ENCODE data around the gene ANXA5. TPM values are rescaled to one million over a fixed set of nuclear protein-coding genes. Genes with fewer than 3 reads are reported as not detected.

ANXA5 gene
- total and polyA plus RNA-seq, 8 donors: 70.2 to 210 (median 126) TPM

DNA sequence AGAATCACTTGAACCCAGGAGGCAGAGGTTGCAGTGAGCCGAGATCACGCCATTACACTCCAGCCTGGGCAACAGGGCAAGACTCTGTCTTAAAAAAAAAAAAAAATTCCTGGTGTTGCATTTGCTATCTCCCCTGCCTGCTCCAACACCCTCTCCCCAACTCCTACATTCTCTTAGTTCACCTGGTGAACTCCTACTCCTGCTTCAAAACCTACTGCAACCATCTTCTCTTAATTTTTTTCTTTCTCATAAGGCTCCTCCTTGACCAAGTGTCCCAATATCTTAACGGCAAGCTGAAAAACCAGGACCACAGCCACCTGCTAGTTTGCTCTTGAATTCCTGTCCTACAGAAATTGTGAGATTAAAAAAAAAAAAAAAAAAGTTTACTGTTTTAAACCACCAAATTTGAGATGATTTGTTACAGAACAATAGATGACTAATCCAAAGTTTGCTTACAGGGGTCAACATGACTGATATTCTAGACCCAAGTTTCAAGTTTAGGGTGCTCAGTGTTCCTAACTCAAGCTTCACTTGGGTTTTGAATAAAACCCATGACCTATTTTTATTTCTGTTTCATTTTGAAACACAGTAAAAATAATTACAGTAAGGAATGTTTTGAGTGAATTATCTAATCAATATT, 13.1 kb upstream of the ANXA5 start:
- FAIRE-seq (no peak), DNase-seq (no peak), ATAC-seq (no peak)
- no peak for TF ChIP-seq CTCF (IDR thresholded peaks at IDR 0.05)
- Histone ChIP-seq H3K4me1 (no peaks in the 10 kb centered on the region), H3K27ac (no peak overlapping the region), H3K27me3 (no peaks in the 10 kb centered on the region), H3K9me3 (no peaks in the 10 kb centered on the region), H3K4me3 (no peak overlapping the region), H3K36me3 (no peaks in the 10 kb centered on the region)
- intact Hi-C loops (cut with DNase I): no loop called here
- WGBS, 2 donors: 94 to 96% methylated on average over 3 of the region's 3 CpGs

DNA sequence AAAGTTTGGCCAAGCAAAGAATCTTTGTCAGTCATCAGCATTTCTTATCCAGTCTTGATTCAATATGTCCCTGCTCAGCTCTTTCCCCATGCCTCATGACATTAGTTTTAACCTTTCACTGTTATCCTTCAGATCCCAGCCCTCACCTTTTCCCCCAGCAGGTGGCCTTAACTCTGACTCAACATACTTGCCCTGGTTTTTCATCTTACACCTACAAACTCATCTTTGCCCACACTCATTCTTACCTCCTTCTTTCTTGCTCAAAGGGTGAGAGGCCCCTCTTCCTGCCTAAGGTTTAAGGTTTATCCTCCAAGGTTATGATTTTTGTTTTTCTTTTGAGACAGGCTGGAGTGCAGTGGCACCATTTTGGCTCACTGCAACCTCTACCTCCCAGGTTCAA, 10.6 kb upstream of the ANXA5 start:
- FAIRE-seq: no peak
- no peak for TF ChIP-seq CTCF (IDR thresholded peaks at IDR 0.05)
- Histone ChIP-seq H3K27ac (no peak overlapping the region), H3K36me3 (no peaks in the 10 kb centered on the region), H3K4me1 (no peaks in the 10 kb centered on the region), H3K4me3 (no peak overlapping the region), H3K9me3 (no peaks in the 10 kb centered on the region), H3K27me3 (no peaks in the 10 kb centered on the region)
- DNase-seq: no peak
- no peak for ATAC-seq
- intact Hi-C loops (cut with DNase I): no loop called here

- no peak for DNase-seq
- no peak overlapping the region for H3K27ac ChIP-seq
- intact Hi-C loops (cut with DNase I): no loop called here
- 71 to 76% methylated on average over 4 of the region's 4 CpGs for WGBS, 2 donors
- no peaks in the 10 kb centered on the region for H3K4me1 ChIP-seq
- TF ChIP-seq CTCF (IDR thresholded peaks at IDR 0.05): no peak
- no peak overlapping the region for H3K4me3 ChIP-seq
- H3K27me3 ChIP-seq: no peaks in the 10 kb centered on the region
- no peak for ATAC-seq
- no peaks in the 10 kb centered on the region for H3K9me3 ChIP-seq
- no peaks in the 10 kb centered on the region for H3K36me3 ChIP-seq
- FAIRE-seq: no peak
Measured at GRCh38 chr4:121706595-121707021, 9.8 kb upstream of the ANXA5 start.

- FAIRE-seq: no peak
- Histone ChIP-seq H3K36me3 (no peaks in the 10 kb centered on the region), H3K27me3 (no peaks in the 10 kb centered on the region), H3K4me3 (no peak overlapping the region), H3K27ac (no peak overlapping the region), H3K4me1 (no peaks in the 10 kb centered on the region), H3K9me3 (no peaks in the 10 kb centered on the region)
- 75 to 82% methylated on average over 6 of the region's 6 CpGs for WGBS, 2 donors
- DNase-seq: no peak
- no peak for ATAC-seq
- TF ChIP-seq CTCF (IDR thresholded peaks at IDR 0.05): no peak
- intact Hi-C loops (cut with DNase I): no loop called here
Measured at GRCh38 chr4:121705521-121705920, 8.7 kb upstream of the ANXA5 start.

DNA sequence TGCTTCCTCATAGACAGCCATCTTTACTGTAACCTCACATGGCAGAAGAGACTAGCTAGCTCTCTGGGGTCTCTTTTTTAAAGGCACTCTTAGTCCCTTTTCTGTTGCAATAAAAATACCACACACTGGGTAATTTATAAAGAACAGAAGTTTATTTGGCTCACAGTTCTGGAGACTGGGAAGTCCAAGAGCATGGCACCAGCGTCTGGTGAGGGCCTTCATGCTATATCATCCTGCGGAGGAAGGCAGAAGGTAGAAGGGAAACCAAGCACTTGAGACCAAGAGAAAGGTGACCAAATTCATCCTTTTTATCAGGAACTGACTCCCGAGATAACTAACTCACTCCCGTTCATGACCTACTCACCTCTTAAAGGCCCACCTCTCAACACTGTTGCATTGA, 5.4 kb upstream of the ANXA5 start:
- WGBS, 2 donors: 75 to 84% methylated on average over 4 of the region's 4 CpGs
- intact Hi-C loops (cut with DNase I): no loop called here
- ATAC-seq: no peak

More for the DNA sequence above, 5.4 kb upstream of the ANXA5 start:
- H3K27me3 ChIP-seq: no peaks in the 10 kb centered on the region
- no peaks in the 10 kb centered on the region for H3K9me3 ChIP-seq
- DNase-seq: no peak
- no peak for FAIRE-seq
- TF ChIP-seq CTCF (IDR thresholded peaks at IDR 0.05): no peak
- H3K36me3 ChIP-seq: no peaks in the 10 kb centered on the region
- no peak overlapping the region for H3K4me3 ChIP-seq
- H3K4me1 ChIP-seq: no peaks in the 10 kb centered on the region
- H3K27ac ChIP-seq: no peak overlapping the region

Data from pancreas (tissue), 10 donors.